Transverse colon (tissue), 3 donors: Measurements from ENCODE around the gene NAALADL2.

Experiments used
- CTCF ChIP-seq, 5 experiments: fragments of 200-600 bp in 3 of 5; fragments of 450-650 bp in 2 of 5; sonication (generic) in 3 of 5; IDR thresholded peaks; 1 replicate in 2 of 5; 2 replicates in 3 of 5; pipeline ENCODE4 v1.5.1; 2016 to 2017; ENCODE audit warnings: antibody characterized with exemption in 5 of 5, inconsistent platforms in 3 of 5, mild to moderate bottlenecking in 2 of 5, moderate library complexity in 1 of 5
- EP300 ChIP-seq: sonication (generic); formaldehyde crosslinking; IDR thresholded peaks from one replicate; pipeline ENCODE4 v1.6.1; 2017; ENCODE audit warnings: antibody characterized with exemption, low read depth
- POLR2A ChIP-seq: fragments of 450-650 bp; IDR thresholded peaks from one replicate; pipeline ENCODE4 v1.6.1; 2016; ENCODE audit warnings: antibody characterized with exemption, mild to moderate bottlenecking, moderate library complexity

- TF ChIP-seq EP300 = no peak
- no peak for TF ChIP-seq CTCF (IDR thresholded peaks at IDR 0.05)
- no peak for TF ChIP-seq POLR2A
Measured at GRCh38 chr3:175378348-175378747, 519.2 kb downstream of the NAALADL2 start.
